Effector memory CD4-positive, alpha-beta T cell (primary cell): ENCODE measurements around the gene TWIST2.

Experiments used
- DNase-seq, 3 donors: peaks; one replicate each; pipeline ENCODE4 v3.0.0-alpha.2; 2020
- H3K27ac ChIP-seq: 2 replicates; pipeline ENCODE4 v1.7.0; 2013; ENCODE audit warnings: mild to moderate bottlenecking, low read length, moderate library complexity; ENCODE audit not compliant: insufficient read depth, poor library complexity, severe bottlenecking
- H3K27me3 ChIP-seq: replicated peaks from 2 replicates; pipeline ENCODE4 v1.7.0; 2013; ENCODE audit warnings: mild to moderate bottlenecking, low read length; ENCODE audit not compliant: insufficient read depth, control insufficient read depth, poor library complexity, severe bottlenecking
- H3K36me3 ChIP-seq: 2 replicates; pipeline ENCODE4 v1.7.0; 2013; ENCODE audit warnings: mild to moderate bottlenecking, low read length, moderate library complexity; ENCODE audit not compliant: control insufficient read depth, insufficient read depth
- H3K4me1 ChIP-seq: 2 replicates; pipeline ENCODE4 v1.7.0; 2013; ENCODE audit warnings: low read length, mild to moderate bottlenecking; ENCODE audit not compliant: control insufficient read depth, insufficient read depth, poor library complexity, severe bottlenecking
- H3K4me3 ChIP-seq: 2 replicates; pipeline ENCODE4 v1.7.0; 2013; ENCODE audit warnings: low read length, low read depth, mild to moderate bottlenecking; ENCODE audit not compliant: insufficient read depth, poor library complexity, severe bottlenecking
- H3K9me3 ChIP-seq: 2 replicates; pipeline ENCODE4 v1.7.0; 2013; ENCODE audit warnings: mild to moderate bottlenecking, low read length, moderate library complexity; ENCODE audit not compliant: control insufficient read depth

The TWIST2 gene

GRCh38 chr2:238872026-238872425 lies 24.1 kb downstream of the TWIST2 start:
- DNase-seq: no peak
- Histone ChIP-seq H3K4me1 (no peaks in the 10 kb centered on the region), H3K36me3 (no peaks in the 10 kb centered on the region), H3K27ac (no peak overlapping the region), H3K27me3 (no peaks in the 10 kb centered on the region), H3K9me3 (no peaks in the 10 kb centered on the region), H3K4me3 (no peak overlapping the region)

GRCh38 chr2:238872628-238873380 lies 24.9 kb downstream of the TWIST2 start:
- H3K27me3 ChIP-seq: no peaks in the 10 kb centered on the region
- H3K4me3 ChIP-seq: no peak overlapping the region
- H3K4me1 ChIP-seq: no peaks in the 10 kb centered on the region
- H3K27ac ChIP-seq: no peak overlapping the region
- H3K36me3 ChIP-seq: no peaks in the 10 kb centered on the region
- no peak for DNase-seq
- H3K9me3 ChIP-seq: no peaks in the 10 kb centered on the region

GRCh38 chr2:238873381-238873801 lies 25.5 kb downstream of the TWIST2 start:
- no peaks in the 10 kb centered on the region for H3K4me1 ChIP-seq
- H3K36me3 ChIP-seq: no peaks in the 10 kb centered on the region
- H3K27me3 ChIP-seq: no peaks in the 10 kb centered on the region
- H3K27ac ChIP-seq: no peak overlapping the region
- no peak overlapping the region for H3K4me3 ChIP-seq
- H3K9me3 ChIP-seq: no peaks in the 10 kb centered on the region
- no peak for DNase-seq

- H3K27me3 ChIP-seq: no peaks in the 10 kb centered on the region
- no peaks in the 10 kb centered on the region for H3K36me3 ChIP-seq
- no peaks in the 10 kb centered on the region for H3K4me1 ChIP-seq
- no peak overlapping the region for H3K27ac ChIP-seq
- no peak for DNase-seq
- no peak overlapping the region for H3K4me3 ChIP-seq
- H3K9me3 ChIP-seq: no peaks in the 10 kb centered on the region
These were observed 26.0 kb downstream of the TWIST2 start for GRCh38 chr2:238873841-238874240.

GRCh38 chr2:238874330-238875050 lies 26.6 kb downstream of the TWIST2 start:
- no peaks in the 10 kb centered on the region for H3K36me3 ChIP-seq
- no peak overlapping the region for H3K27ac ChIP-seq
- no peaks in the 10 kb centered on the region for H3K9me3 ChIP-seq
- no peak overlapping the region for H3K4me3 ChIP-seq
- no peak for DNase-seq
- H3K27me3 ChIP-seq: no peaks in the 10 kb centered on the region
- no peaks in the 10 kb centered on the region for H3K4me1 ChIP-seq

GRCh38 chr2:238875101-238875470 lies 27.2 kb downstream of the TWIST2 start:
- Histone ChIP-seq H3K9me3 (no peaks in the 10 kb centered on the region), H3K36me3 (no peaks in the 10 kb centered on the region), H3K4me1 (no peaks in the 10 kb centered on the region), H3K4me3 (no peak overlapping the region), H3K27ac (no peak overlapping the region), H3K27me3 (no peaks in the 10 kb centered on the region)
- no peak for DNase-seq

- no peaks in the 10 kb centered on the region for H3K9me3 ChIP-seq
- H3K4me1 ChIP-seq: no peaks in the 10 kb centered on the region
- H3K27me3 ChIP-seq: no peaks in the 10 kb centered on the region
- H3K36me3 ChIP-seq: no peaks in the 10 kb centered on the region
- H3K27ac ChIP-seq: no peak overlapping the region
- no peak overlapping the region for H3K4me3 ChIP-seq
- no peak for DNase-seq
These were observed 27.8 kb downstream of the TWIST2 start for GRCh38 chr2:238875471-238876231.

GRCh38 chr2:238876232-238876630 lies 28.3 kb downstream of the TWIST2 start:
- Histone ChIP-seq H3K4me1 (no peaks in the 10 kb centered on the region), H3K4me3 (no peak overlapping the region), H3K9me3 (no peaks in the 10 kb centered on the region), H3K27me3 (no peaks in the 10 kb centered on the region), H3K36me3 (no peaks in the 10 kb centered on the region), H3K27ac (no peak overlapping the region)
- DNase-seq: no peak

- Histone ChIP-seq H3K27me3 (no peaks in the 10 kb centered on the region), H3K36me3 (no peaks in the 10 kb centered on the region)
- DNase-seq: no peak
These were observed 30.3 kb downstream of the TWIST2 start for GRCh38 chr2:238878051-238878735.

More at GRCh38 chr2:238878051-238878735, 30.3 kb downstream of the TWIST2 start:
- Histone ChIP-seq H3K9me3 (no peaks in the 10 kb centered on the region), H3K27ac (no peak overlapping the region), H3K4me3 (no peak overlapping the region), H3K4me1 (no peaks in the 10 kb centered on the region)
